ENCODE results near the gene TOR1AIP2. TPM values are rescaled to one million over a fixed set of nuclear protein-coding genes. Genes with fewer than 3 reads are reported as not detected.
A peak's percentile ranks its signal among the peaks of the same experiment; 100 is the strongest.

TOR1AIP2 gene
- total RNA-seq, 1 experiment from 2014 or later, result 73.9 TPM

DNA sequence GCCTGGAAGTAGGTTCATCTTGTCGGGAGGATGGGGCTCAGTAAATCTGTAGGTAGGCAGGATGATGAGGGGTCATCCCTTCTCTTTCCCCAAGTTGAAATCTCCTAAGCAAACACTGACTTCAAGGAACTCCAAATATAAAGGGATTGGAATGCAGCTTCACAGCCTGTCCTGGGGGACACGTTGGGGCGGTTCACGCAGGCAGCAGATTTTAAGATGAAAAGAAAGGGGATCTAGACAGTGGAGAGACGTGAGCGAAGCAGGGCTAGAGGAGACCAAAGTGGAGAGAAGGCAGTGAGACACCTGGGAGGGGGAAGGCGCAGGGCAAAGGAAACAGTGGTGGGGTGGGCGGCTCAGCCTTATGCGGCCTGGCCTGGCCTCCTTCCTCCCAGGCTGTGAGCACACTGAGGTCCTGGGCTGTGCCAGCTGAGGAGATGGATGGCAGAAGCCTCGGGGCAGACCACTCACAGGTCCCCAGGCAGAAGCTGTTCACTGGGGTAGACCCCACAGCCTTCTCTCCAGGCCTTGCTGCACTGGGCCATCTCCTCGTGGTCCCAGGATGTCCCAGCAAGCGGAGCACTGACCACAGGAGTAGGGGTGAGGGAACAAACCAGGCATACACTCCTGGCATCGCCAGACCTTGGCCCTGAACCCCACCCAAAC lies 51.7 kb downstream of the TOR1AIP2 start:
- H4K5ac ChIP-seq (ENCODE audit: insufficient read length, low read depth, low read length), result no peak overlapping the region
- no peaks in the 10 kb centered on the region for H3K79me1 ChIP-seq (ENCODE audit: insufficient read depth, low read depth, low read length, poor library complexity, severe bottlenecking)
- no peak overlapping the region for H3K14ac ChIP-seq (ENCODE audit: insufficient read depth, low read length)
- H3K56ac ChIP-seq (ENCODE audit: insufficient read length, low read depth, low read length), result no peak overlapping the region
- no peaks in the 10 kb centered on the region for H4K20me1 ChIP-seq (ENCODE audit: control insufficient read depth, insufficient read depth, insufficient read length)
- H3K4me1 Mint-ChIP-seq, result peaks cover 6 to 9% of the 10 kb centered on the region in 2 experiments
- no peak overlapping the region for H3K23ac ChIP-seq (ENCODE audit: insufficient read length, low read depth, low read length)
- no peak for TF ChIP-seq CTCF (conservative IDR thresholded peaks at IDR 0.05)
- no peak overlapping the region for H3K18ac ChIP-seq (ENCODE audit: insufficient read length, low read depth, low read length)
- peak overlapping the region in 1 of 3 experiments; percentile 9; a peak in 2 of 7 replicates for H3K27ac Mint-ChIP-seq
- no peak overlapping the region for H3K27ac ChIP-seq (ENCODE audit: insufficient read length, low read depth, low read length)
- no peak overlapping the region for H2BK15ac ChIP-seq (ENCODE audit: low read depth, low read length)
- no peaks in the 10 kb centered on the region for H3K4me1 ChIP-seq (ENCODE audit: insufficient read depth, low read length)
- no peak overlapping the region for H2AFZ ChIP-seq (ENCODE audit: low read length)
- no peaks in the 10 kb centered on the region for H3K36me3 Mint-ChIP-seq (ENCODE audit: insufficient read depth in 1 of 3, low read depth in 3 of 3)
- no peaks in the 10 kb centered on the region for H3K23me2 ChIP-seq (ENCODE audit: insufficient read length, low read depth, low read length, poor library complexity, severe bottlenecking)
- H3K9me3 ChIP-seq (ENCODE audit: control insufficient read depth, low read depth, low read length), result no peaks in the 10 kb centered on the region
- no peaks in the 10 kb centered on the region; a peak in 1 of 5 replicates for H3K9me3 Mint-ChIP-seq
- no peak overlapping the region for H3K4me3 Mint-ChIP-seq
- no peaks in the 10 kb centered on the region for H3K79me2 ChIP-seq (ENCODE audit: insufficient read depth, low read length)
- WGBS (ENCODE audit: extremely low coverage, insufficient read length, low lambda C conversion rate), result no CpG with 5 or more reads among the region's 13 CpGs
- no peak for DNase-seq
- H2AK5ac ChIP-seq (ENCODE audit: insufficient read length, low read length), result no peak overlapping the region
- H2BK5ac ChIP-seq (ENCODE audit: insufficient read length, low read length), result no peak overlapping the region
- no peak overlapping the region for H3K4me2 ChIP-seq (ENCODE audit: insufficient read depth, insufficient read length, low read length)
- H3T11ph ChIP-seq (ENCODE audit: low read length), result no peak overlapping the region
- H3K9ac ChIP-seq (ENCODE audit: extremely low read depth, insufficient read length, low read length), result no peak overlapping the region
- H2BK12ac ChIP-seq (ENCODE audit: insufficient read length, low read depth, low read length), result no peak overlapping the region
- H4K8ac ChIP-seq (replicated peaks; ENCODE audit: insufficient read length, low read depth, low read length), result no peak overlapping the region
- H4K91ac ChIP-seq (ENCODE audit: insufficient read length, low read depth, low read length), result no peak overlapping the region
- H3K27me3 ChIP-seq (ENCODE audit: insufficient read depth, low read length), result no peaks in the 10 kb centered on the region
- no peak overlapping the region for H3K4ac ChIP-seq (ENCODE audit: low read depth, low read length)
- H2BK20ac ChIP-seq (ENCODE audit: low read depth, low read length, poor library complexity, severe bottlenecking), result no peak overlapping the region
- peaks cover 3% of the 10 kb centered on the region for H3K27me3 Mint-ChIP-seq (ENCODE audit: low read depth)
- no peak overlapping the region for H2BK120ac ChIP-seq (ENCODE audit: low read depth, low read length, poor library complexity, severe bottlenecking)

Data from H9 (cell line).